SK-N-SH (cell line): ENCODE data around the gene CFAP47. TPM values are rescaled to one million over a fixed set of nuclear protein-coding genes. Genes with fewer than 3 reads are reported as not detected.

Experiments used
- CTCF ChIA-PET: fragments of 300-600, 350-600 bp; formaldehyde crosslinking; extraction: SDS; loops from one replicate; lab custom pipeline; 2021; lab: Yijun Ruan, JAX
- POLR2A ChIA-PET: fragments of 350-600 bp; sonication (Branson Sonifier 250); formaldehyde crosslinking; extraction: SDS; loops from one replicate; lab custom pipeline; 2020; ENCODE audit warnings: antibody characterized with exemption, inconsistent platforms; lab: Yijun Ruan, JAX
- DNase-seq: peaks from one replicate; pipeline ENCODE4 v3.0.0; 2012
- H2AFZ ChIP-seq: fragments of 200-600 bp; sonication (generic); 2 replicates; pipeline ENCODE4 v1.8.1; 2016; ENCODE audit warnings: antibody characterized with exemption, mild to moderate bottlenecking, low read depth
- H3F3A ChIP-seq: fragments of 200-600 bp; sonication (generic); replicated peaks from 2 replicates; pipeline ENCODE3; 2016; ENCODE audit warnings: antibody characterized with exemption, mild to moderate bottlenecking; ENCODE audit not compliant: insufficient read depth
- H3K27ac ChIP-seq, 2 experiments: fragments of 200-500 bp in 1 of 2; fragments of 200-600 bp in 1 of 2; sonication (Bioruptor generic) in 1 of 2; sonication (generic), shearing (Covaris generic) in 1 of 2; 2 replicates each; pipeline versions ENCODE4 v1.5.1 to v1.6.1; 2014 to 2016; ENCODE audit warnings: low read depth in 2 of 2, inconsistent platforms in 1 of 2, low read length in 1 of 2, mild to moderate bottlenecking in 1 of 2, mixed read lengths in 1 of 2
- H3K27me3 ChIP-seq: fragments of 200-600 bp; sonication (generic), shearing (Covaris generic); 2 replicates; pipeline ENCODE4 v1.6.1; 2016; ENCODE audit warnings: mixed run types; ENCODE audit not compliant: insufficient read depth
- H3K36me3 ChIP-seq, 2 experiments: fragments of 200-500 bp in 1 of 2; fragments of 200-600 bp in 1 of 2; sonication (Bioruptor generic) in 1 of 2; sonication (generic) in 1 of 2; replicated peaks in 1 of 2; 2 replicates each; pipeline versions ENCODE3 to v1.5.1; 2014 to 2016; ENCODE audit warnings: low read length in 1 of 2, mild to moderate bottlenecking in 1 of 2; ENCODE audit not compliant: insufficient read depth in 2 of 2, control insufficient read depth in 1 of 2
- H3K4me1 ChIP-seq, 2 experiments: fragments of 200-500 bp in 1 of 2; fragments of 200-600 bp in 1 of 2; sonication (Bioruptor generic) in 1 of 2; sonication (generic), shearing (Covaris generic) in 1 of 2; 2 replicates each; pipeline versions ENCODE4 v1.5.1 to v1.6.1; 2014 to 2016; ENCODE audit warnings: low read depth in 1 of 2, low read length in 1 of 2, mixed run types in 1 of 2; ENCODE audit not compliant: insufficient read depth in 2 of 2, control insufficient read depth in 1 of 2
- H3K4me2 ChIP-seq: fragments of 200-600 bp; sonication (generic), shearing (Covaris generic); 2 replicates; pipeline ENCODE4 v1.6.1; 2017; ENCODE audit warnings: mixed run types
- H3K4me3 ChIP-seq, 2 experiments: fragments of 200-500 bp in 1 of 2; fragments of 200-600 bp in 1 of 2; sonication (Bioruptor generic) in 1 of 2; sonication (generic), shearing (Covaris generic) in 1 of 2; 2 replicates each; pipeline versions ENCODE4 v1.5.1 to v1.8.1; 2014 to 2016; ENCODE audit warnings: low read depth in 2 of 2, inconsistent platforms in 1 of 2, low read length in 1 of 2, mild to moderate bottlenecking in 1 of 2, mixed read lengths in 1 of 2, moderate library complexity in 1 of 2
- H3K79me2 ChIP-seq: fragments of 200-600 bp; sonication (generic); 2 replicates; pipeline ENCODE4 v1.8.1; 2017; ENCODE audit warnings: mild to moderate bottlenecking; ENCODE audit not compliant: insufficient read depth
- H3K9ac ChIP-seq: fragments of 200-600 bp; sonication (generic); 2 replicates; pipeline ENCODE4 v1.6.1; 2017; ENCODE audit warnings: mixed run types
- H3K9me2 ChIP-seq: fragments of 200-600 bp; sonication (generic); 2 replicates; pipeline ENCODE4 v1.6.1; 2017; ENCODE audit warnings: mixed run types
- H3K9me3 ChIP-seq: fragments of 200-600 bp; sonication (generic); 2 replicates; pipeline ENCODE4 v1.6.1; 2017; ENCODE audit warnings: mixed run types, mild to moderate bottlenecking, moderate library complexity
- H4K20me1 ChIP-seq: fragments of 200-600 bp; sonication (generic); 2 replicates; pipeline ENCODE4 v1.6.1; 2017; ENCODE audit warnings: mild to moderate bottlenecking, mixed run types; ENCODE audit not compliant: insufficient read depth
- FOXJ3 ChIP-seq: sonication (generic); formaldehyde crosslinking; IDR thresholded peaks from 2 replicates; pipeline ENCODE4 v1.5.1; 2020; ENCODE audit warnings: mild to moderate bottlenecking, missing genetic modification reagents
- MEF2A ChIP-seq: IDR thresholded peaks from 2 replicates; pipeline ENCODE4 v1.4.0; 2012; ENCODE audit warnings: low read depth, borderline replicate concordance
- RXRA ChIP-seq: IDR thresholded peaks from 2 replicates; pipeline ENCODE4 v1.4.0; 2012; ENCODE audit warnings: low read depth, mild to moderate bottlenecking, borderline replicate concordance
- SMC3 ChIP-seq: IDR thresholded peaks from 2 replicates; pipeline ENCODE4 v1.6.1; 2012; ENCODE audit warnings: low read depth, low read length, improper control_type of control experiment
- TCF12 ChIP-seq: IDR thresholded peaks from 2 replicates; pipeline ENCODE4 v1.4.0; 2012
- TEAD4 ChIP-seq: IDR thresholded peaks from 2 replicates; pipeline ENCODE4 v1.4.0; 2012; ENCODE audit warnings: mild to moderate bottlenecking, borderline replicate concordance; ENCODE audit not compliant: insufficient read depth
- polyA plus RNA-seq, 3 experiments: library from polyadenylated mRNA; depleted of rRNA; stranded (reverse); fragments of >200 nt; gene quantifications; 2 replicates each; pipeline ENCODE4 v1.2.3, GENCODE V29; 2012
- TF ChIP-seq, protein P1 (sequence below): IDR thresholded peaks from 2 replicates; pipeline ENCODE4 v1.6.1; 2012; ENCODE audit warnings: mild to moderate bottlenecking, low read depth, low read length, moderate library complexity
- TF ChIP-seq, protein P2 (sequence below): fragments of 200-600 bp; sonication (generic); IDR thresholded peaks from 2 replicates; pipeline ENCODE4 v1.6.1; 2017; ENCODE audit warnings: antibody characterized with exemption, mild to moderate bottlenecking, moderate library complexity
- TF ChIP-seq, protein P3 (sequence below): fragments of 150-350 bp; IDR thresholded peaks from 2 replicates; pipeline ENCODE4 v1.6.1; 2017; ENCODE audit warnings: antibody characterized with exemption, low read length, low read depth, borderline replicate concordance
- TF ChIP-seq, protein P4 (sequence below): IDR thresholded peaks from 2 replicates; pipeline ENCODE4 v1.4.0; 2012; ENCODE audit warnings: low read depth, borderline replicate concordance

CFAP47 gene
- polyA plus RNA-seq, 1 of the 3 experiments (the other 2 are of a cell fraction): 0.02 TPM

DNA sequence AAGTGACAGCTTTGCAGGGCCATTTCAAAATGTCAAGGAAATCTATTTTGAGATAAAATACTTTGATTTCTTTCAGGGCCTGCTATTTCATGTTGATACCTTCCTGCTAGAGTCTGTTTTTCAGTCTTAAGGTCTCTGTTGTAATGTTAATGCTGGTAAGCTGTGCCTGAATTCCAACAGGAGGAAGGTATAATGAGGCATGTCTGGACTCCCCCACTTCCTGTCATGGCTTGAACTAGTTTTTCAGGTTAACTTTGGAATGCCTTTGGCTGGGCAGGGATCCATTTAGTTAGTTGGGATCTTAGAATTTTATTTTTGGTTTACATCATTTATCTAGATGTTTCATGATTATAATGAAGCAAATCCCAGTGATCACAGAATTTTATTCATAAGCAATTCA is 279.0 kb downstream of the CFAP47 start:
- Histone ChIP-seq H3K27me3 (no peaks in the 10 kb centered on the region), H3K4me1 (no peaks in the 10 kb centered on the region), H4K20me1 (no peaks in the 10 kb centered on the region), H3F3A (no peaks in the 10 kb centered on the region), H3K4me2 (no peak overlapping the region), H3K4me3 (no peak overlapping the region), H3K27ac (no peak overlapping the region), H3K79me2 (no peaks in the 10 kb centered on the region), H3K9me3 (no peaks in the 10 kb centered on the region), H2AFZ (no peak overlapping the region), H3K9ac (no peak overlapping the region), H3K36me3 (no peaks in the 10 kb centered on the region), H3K9me2 (no peaks in the 10 kb centered on the region)
- no peak for DNase-seq
- TF ChIP-seq, protein P1, sequence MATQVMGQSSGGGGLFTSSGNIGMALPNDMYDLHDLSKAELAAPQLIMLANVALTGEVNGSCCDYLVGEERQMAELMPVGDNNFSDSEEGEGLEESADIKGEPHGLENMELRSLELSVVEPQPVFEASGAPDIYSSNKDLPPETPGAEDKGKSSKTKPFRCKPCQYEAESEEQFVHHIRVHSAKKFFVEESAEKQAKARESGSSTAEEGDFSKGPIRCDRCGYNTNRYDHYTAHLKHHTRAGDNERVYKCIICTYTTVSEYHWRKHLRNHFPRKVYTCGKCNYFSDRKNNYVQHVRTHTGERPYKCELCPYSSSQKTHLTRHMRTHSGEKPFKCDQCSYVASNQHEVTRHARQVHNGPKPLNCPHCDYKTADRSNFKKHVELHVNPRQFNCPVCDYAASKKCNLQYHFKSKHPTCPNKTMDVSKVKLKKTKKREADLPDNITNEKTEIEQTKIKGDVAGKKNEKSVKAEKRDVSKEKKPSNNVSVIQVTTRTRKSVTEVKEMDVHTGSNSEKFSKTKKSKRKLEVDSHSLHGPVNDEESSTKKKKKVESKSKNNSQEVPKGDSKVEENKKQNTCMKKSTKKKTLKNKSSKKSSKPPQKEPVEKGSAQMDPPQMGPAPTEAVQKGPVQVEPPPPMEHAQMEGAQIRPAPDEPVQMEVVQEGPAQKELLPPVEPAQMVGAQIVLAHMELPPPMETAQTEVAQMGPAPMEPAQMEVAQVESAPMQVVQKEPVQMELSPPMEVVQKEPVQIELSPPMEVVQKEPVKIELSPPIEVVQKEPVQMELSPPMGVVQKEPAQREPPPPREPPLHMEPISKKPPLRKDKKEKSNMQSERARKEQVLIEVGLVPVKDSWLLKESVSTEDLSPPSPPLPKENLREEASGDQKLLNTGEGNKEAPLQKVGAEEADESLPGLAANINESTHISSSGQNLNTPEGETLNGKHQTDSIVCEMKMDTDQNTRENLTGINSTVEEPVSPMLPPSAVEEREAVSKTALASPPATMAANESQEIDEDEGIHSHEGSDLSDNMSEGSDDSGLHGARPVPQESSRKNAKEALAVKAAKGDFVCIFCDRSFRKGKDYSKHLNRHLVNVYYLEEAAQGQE: no peak
- TF ChIP-seq TCF12 (no peak), MEF2A (no peak), TEAD4 (no peak), FOXJ3 (no peak)
- TF ChIP-seq, protein P2, sequence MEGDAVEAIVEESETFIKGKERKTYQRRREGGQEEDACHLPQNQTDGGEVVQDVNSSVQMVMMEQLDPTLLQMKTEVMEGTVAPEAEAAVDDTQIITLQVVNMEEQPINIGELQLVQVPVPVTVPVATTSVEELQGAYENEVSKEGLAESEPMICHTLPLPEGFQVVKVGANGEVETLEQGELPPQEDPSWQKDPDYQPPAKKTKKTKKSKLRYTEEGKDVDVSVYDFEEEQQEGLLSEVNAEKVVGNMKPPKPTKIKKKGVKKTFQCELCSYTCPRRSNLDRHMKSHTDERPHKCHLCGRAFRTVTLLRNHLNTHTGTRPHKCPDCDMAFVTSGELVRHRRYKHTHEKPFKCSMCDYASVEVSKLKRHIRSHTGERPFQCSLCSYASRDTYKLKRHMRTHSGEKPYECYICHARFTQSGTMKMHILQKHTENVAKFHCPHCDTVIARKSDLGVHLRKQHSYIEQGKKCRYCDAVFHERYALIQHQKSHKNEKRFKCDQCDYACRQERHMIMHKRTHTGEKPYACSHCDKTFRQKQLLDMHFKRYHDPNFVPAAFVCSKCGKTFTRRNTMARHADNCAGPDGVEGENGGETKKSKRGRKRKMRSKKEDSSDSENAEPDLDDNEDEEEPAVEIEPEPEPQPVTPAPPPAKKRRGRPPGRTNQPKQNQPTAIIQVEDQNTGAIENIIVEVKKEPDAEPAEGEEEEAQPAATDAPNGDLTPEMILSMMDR: no peak
- ChIA-PET CTCF (no interaction called here), POLR2A (no interaction called here)

DNA sequence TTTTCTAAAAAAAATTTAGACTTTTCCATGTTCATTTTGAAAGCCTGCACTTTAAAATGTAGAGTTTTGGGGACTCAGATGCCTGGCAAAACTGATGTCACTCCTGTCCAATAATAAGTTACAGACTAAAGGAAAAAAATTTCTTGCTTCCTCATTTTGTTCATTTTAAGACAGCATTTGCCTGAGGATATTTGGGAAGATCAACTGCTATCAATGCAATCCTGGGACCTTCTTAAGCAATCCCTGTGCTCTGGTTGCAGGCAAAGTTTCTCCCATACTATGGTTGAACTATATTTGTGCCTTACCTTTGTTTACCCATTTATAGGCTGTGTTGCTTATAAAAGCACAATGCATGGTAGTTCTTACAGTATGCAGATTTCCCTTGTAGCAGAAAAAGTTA is 280.4 kb downstream of the CFAP47 start:
- H3K36me3 ChIP-seq: no peaks in the 10 kb centered on the region
- no peak overlapping the region for H2AFZ ChIP-seq
- H3F3A ChIP-seq: no peaks in the 10 kb centered on the region
- no peak overlapping the region for H3K27ac ChIP-seq
- H3K4me2 ChIP-seq: no peak overlapping the region
- POLR2A ChIA-PET: no interaction called here
- CTCF ChIA-PET: no interaction called here
- TF ChIP-seq SMC3 (no peak), FOXJ3 (no peak), TEAD4 (no peak), RXRA (no peak)
- TF ChIP-seq, protein P3, sequence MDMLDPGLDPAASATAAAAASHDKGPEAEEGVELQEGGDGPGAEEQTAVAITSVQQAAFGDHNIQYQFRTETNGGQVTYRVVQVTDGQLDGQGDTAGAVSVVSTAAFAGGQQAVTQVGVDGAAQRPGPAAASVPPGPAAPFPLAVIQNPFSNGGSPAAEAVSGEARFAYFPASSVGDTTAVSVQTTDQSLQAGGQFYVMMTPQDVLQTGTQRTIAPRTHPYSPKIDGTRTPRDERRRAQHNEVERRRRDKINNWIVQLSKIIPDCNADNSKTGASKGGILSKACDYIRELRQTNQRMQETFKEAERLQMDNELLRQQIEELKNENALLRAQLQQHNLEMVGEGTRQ: no peak
- TF ChIP-seq, protein P4, sequence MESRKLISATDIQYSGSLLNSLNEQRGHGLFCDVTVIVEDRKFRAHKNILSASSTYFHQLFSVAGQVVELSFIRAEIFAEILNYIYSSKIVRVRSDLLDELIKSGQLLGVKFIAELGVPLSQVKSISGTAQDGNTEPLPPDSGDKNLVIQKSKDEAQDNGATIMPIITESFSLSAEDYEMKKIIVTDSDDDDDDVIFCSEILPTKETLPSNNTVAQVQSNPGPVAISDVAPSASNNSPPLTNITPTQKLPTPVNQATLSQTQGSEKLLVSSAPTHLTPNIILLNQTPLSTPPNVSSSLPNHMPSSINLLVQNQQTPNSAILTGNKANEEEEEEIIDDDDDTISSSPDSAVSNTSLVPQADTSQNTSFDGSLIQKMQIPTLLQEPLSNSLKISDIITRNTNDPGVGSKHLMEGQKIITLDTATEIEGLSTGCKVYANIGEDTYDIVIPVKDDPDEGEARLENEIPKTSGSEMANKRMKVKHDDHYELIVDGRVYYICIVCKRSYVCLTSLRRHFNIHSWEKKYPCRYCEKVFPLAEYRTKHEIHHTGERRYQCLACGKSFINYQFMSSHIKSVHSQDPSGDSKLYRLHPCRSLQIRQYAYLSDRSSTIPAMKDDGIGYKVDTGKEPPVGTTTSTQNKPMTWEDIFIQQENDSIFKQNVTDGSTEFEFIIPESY: no peak
- no peaks in the 10 kb centered on the region for H3K27me3 ChIP-seq
- no peak overlapping the region for H3K9ac ChIP-seq
- H3K79me2 ChIP-seq: no peaks in the 10 kb centered on the region
- no peak for DNase-seq
- H3K9me3 ChIP-seq: no peaks in the 10 kb centered on the region
- no peaks in the 10 kb centered on the region for H3K4me1 ChIP-seq
- no peaks in the 10 kb centered on the region for H3K9me2 ChIP-seq
- no peaks in the 10 kb centered on the region for H4K20me1 ChIP-seq
- H3K4me3 ChIP-seq: no peak overlapping the region
